Kidney epithelial cell (primary cell): ENCODE data around the gene EXOC3L1. TPM values are rescaled to one million over a fixed set of nuclear protein-coding genes. Genes with fewer than 3 reads are reported as not detected.

Experiments used
- DNase-seq: peaks from one replicate; pipeline ENCODE4 v3.0.0-alpha.2; 2010; ENCODE audit warnings: low read depth
- H3K27me3 ChIP-seq: 2 replicates; pipeline ENCODE4 v1.6.0; 2011; ENCODE audit warnings: low read length; ENCODE audit not compliant: control insufficient read depth, insufficient read depth
- H3K36me3 ChIP-seq: 2 replicates; pipeline ENCODE4 v1.5.1; 2011; ENCODE audit warnings: low read length; ENCODE audit not compliant: control insufficient read depth, insufficient read depth
- H3K4me3 ChIP-seq: 2 replicates; pipeline ENCODE4 v1.5.1; 2011; ENCODE audit warnings: low read depth, mild to moderate bottlenecking, control low read depth, low read length
- total RNA-seq: library from RNA; depleted of rRNA; stranded (reverse); fragments of >200 nt; gene quantifications from 2 replicates; pipeline ENCODE4 v1.2.3, GENCODE V29; 2015
- TF ChIP-seq, protein P1 (sequence below): IDR thresholded peaks from 2 replicates; pipeline ENCODE4 v1.5.1; 2011; ENCODE audit warnings: mild to moderate bottlenecking, moderate library complexity, low read length, control low read depth, inconsistent platforms; ENCODE audit not compliant: insufficient read depth, poor library complexity, severe bottlenecking

EXOC3L1 gene
- total RNA-seq, 1 donor from 2014 or later = 0.25 TPM

- TF ChIP-seq, protein P1, sequence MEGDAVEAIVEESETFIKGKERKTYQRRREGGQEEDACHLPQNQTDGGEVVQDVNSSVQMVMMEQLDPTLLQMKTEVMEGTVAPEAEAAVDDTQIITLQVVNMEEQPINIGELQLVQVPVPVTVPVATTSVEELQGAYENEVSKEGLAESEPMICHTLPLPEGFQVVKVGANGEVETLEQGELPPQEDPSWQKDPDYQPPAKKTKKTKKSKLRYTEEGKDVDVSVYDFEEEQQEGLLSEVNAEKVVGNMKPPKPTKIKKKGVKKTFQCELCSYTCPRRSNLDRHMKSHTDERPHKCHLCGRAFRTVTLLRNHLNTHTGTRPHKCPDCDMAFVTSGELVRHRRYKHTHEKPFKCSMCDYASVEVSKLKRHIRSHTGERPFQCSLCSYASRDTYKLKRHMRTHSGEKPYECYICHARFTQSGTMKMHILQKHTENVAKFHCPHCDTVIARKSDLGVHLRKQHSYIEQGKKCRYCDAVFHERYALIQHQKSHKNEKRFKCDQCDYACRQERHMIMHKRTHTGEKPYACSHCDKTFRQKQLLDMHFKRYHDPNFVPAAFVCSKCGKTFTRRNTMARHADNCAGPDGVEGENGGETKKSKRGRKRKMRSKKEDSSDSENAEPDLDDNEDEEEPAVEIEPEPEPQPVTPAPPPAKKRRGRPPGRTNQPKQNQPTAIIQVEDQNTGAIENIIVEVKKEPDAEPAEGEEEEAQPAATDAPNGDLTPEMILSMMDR = no peak
- Histone ChIP-seq H3K4me3 (no peak overlapping the region), H3K27me3 (no peaks in the 10 kb centered on the region), H3K36me3 (no peaks in the 10 kb centered on the region)
- DNase-seq = no peak
Measured at GRCh38 chr16:67201411-67202345, 11.7 kb upstream of the EXOC3L1 start.

GRCh38 chr16:67200491-67200890 lies 10.6 kb upstream of the EXOC3L1 start:
- TF ChIP-seq, protein P1 = no peak
- Histone ChIP-seq H3K4me3 (no peak overlapping the region), H3K27me3 (no peaks in the 10 kb centered on the region), H3K36me3 (peaks cover 2% of the 10 kb centered on the region)
- no peak for DNase-seq

GRCh38 chr16:67199808-67200198 lies 9.9 kb upstream of the EXOC3L1 start:
- no peak for DNase-seq
- peaks cover 2% of the 10 kb centered on the region for H3K36me3 ChIP-seq
- H3K4me3 ChIP-seq = no peak overlapping the region
- H3K27me3 ChIP-seq = no peaks in the 10 kb centered on the region
- TF ChIP-seq, protein P1 = no peak

DNA sequence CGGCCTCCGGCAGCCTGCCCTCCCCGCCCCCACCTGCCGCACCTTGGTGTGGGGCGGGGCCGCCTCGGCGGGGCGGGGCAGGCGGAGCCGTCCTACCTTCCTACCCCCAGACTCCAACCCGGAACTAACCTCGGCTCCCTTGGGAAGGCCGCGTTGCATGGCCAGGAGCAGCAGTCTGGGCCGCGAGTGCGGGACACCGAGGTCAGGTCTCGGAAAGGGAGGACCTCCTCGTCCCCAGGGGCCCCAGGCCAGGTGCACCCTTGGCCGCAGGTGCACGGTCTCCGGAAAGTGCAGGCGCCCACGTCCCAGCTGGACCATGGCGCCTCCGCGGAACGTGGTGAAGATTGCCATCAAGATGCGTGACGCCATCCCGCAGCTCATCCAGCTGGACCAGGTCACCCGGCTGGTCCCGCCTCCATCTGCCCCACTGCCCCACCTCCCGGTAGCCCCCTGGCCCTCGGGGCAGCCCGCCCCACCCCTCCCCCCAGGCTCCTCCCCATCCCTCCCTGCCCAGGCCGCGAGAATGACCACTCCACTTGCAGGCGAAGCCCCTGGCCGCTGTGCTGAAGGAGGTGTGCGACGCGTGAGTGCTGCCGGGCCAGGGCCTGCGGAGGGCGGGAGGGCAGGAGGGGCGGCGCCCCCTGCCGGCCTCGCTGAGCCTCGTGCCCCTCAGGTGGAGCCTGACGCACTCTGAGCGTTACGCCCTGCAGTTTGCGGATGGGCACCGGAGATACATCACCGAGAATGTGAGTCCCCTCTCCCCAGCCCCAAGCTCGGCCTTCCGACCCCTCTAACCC lies 9.3 kb upstream of the EXOC3L1 start, which contains the start of gene ELMO3:
Gene ELMO3, plus strand, starts transcription at position 121 of the 797 bp plus-strand sequence. Its CDS starts 196 bp downstream, at position 317.
- no peak within 1 kb of the TSS for H3K4me3 ChIP-seq
- TF ChIP-seq, protein P1 = peak; percentile 39
- peaks cover 2% of the 10 kb centered on the region for H3K36me3 ChIP-seq
- DNase-seq = no peak
- H3K27me3 ChIP-seq = no peaks in the 10 kb centered on the region

GRCh38 chr16:67198238-67198734 lies 8.3 kb upstream of the EXOC3L1 start:
- DNase-seq = no peak
- TF ChIP-seq, protein P1 = peak; percentile 93
- H3K36me3 ChIP-seq = peaks cover 2% of the 10 kb centered on the region
- H3K4me3 ChIP-seq = no peak overlapping the region
- H3K27me3 ChIP-seq = no peaks in the 10 kb centered on the region
